HG03108 (cell line): Measurements from ENCODE around the gene ZNF442.
"Not testable (repeated sequence)": the region's sequence is repeated elsewhere in the genome, so short reads cannot be mapped to it uniquely, and the experiment has no call there.

Source experiments
- ATAC-seq: cut with Tn5 transposase; IDR thresholded peaks from one replicate; pipeline ENCODE4 v1.9.1; 2021; ENCODE audit warnings: moderate library complexity; ENCODE audit not compliant: unreplicated experiment

Gene ZNF442

DNA sequence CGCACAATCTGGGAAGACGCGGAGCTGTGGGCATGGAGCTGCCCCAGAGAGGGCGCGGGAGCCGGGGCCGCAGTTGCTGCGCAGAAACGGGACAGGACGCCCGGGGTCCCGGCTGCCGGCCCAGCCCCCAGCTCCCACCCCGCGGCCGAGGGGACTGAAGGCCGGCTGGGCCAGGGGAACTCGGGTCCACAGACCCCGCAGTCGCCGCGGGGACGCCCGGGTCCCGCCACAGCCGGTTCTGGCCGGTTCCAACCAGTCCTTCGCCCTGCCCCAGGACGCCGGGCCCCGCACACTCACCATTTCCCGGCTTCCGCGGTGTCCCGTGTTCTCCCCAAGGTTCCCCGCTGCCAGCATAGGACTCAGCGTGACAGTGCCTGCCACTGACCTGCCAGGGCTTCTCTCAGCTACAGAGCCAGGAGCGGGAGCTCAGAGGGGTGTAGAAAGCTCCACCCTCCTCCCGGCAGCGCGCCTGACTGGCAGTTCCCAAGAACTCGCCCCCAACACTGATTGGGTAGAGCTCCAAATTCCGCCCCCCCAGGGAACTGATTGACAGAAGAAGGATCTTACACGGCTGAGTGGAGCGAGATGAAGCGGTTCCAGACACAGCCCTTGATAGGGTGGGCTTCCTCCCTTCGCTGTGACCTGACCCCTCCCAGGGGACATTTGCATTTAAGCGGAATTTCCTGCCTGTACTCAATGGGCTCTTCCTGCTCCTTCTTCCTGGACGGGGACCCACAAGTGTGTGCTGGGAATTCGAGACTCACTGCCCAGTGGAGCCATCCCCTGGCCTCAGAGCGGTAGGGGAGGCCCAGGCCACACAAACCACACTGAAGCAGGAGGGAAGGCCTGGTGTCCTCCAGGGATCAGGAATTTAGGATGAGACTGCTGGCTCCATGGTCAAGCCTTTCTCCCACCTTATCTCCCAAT lies at the start of gene ZNF442:
Gene ZNF442 (minus strand): TSS at position 448 of the 927 bp plus-strand sequence. CDS start 2,052 bp downstream, outside the sequence.
- peak; percentile 96 for ATAC-seq

DNA sequence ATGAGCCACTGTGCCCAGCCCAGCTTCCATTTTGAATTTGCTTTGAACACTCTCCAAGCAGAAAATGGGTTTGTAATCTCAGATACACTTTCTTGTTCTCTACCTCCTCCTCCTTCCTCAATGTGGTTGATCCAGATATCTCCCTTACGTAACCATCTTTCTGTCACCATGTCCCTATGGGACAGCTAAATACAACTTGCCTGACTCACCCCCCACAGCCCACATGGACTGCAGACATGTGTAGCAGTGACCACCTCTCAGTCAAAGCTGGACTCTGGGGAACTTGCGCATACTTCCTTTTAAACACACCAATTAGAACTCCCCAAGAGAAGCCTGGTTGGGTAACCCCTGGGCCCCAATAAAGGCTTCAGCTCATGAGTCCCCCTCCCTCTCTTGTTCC lies 46.4 kb upstream of the ZNF442 start:
- ATAC-seq, result no peak

DNA sequence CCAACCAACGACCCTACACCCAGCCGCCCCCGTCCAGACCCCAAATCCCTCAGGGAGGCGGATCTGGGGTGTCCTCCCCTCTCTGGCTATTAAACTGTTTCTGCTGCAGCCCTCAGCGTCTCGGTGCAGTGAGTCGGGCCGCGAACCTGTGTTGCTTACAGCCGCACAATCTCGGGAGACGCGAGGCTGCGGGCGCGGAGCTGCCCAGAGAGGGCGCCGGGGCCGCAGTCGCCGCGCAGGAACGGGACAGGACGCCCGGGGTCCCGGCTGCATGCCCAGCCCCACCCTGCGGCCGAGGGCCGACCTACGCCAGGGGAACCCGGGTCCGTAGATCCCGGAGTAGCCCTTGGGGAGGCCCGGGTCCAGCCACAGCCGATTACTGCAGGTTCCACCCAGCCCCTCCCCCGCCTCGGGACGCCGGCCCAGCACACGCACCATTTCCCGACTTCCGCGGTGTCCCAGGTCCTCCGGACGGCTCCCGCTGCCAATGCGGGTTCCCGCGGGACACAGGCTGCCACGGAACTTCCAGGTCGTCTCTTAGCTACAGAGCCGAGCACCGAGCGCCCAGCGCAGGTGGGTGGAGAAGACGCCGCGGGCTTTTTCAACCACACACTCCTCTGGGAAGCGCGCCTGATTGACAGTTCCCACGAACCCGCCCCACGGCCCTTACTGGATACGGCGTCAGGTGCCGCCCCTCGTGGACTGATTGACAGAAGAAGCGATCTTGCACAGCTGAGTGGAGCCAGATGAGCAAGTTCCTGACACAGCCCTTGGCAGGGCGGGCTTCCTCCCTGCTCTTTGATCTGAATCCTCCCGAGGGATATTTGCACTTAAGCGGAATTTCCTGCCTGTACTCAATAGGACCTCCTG lies 35.4 kb upstream of the ZNF442 start, which contains the start of gene ZNF799:
Gene ZNF799 (minus strand): TSS at position 639 of the 870 bp plus-strand sequence. CDS start 201 bp downstream, at position 438.
- ATAC-seq, result peak; percentile 89

DNA sequence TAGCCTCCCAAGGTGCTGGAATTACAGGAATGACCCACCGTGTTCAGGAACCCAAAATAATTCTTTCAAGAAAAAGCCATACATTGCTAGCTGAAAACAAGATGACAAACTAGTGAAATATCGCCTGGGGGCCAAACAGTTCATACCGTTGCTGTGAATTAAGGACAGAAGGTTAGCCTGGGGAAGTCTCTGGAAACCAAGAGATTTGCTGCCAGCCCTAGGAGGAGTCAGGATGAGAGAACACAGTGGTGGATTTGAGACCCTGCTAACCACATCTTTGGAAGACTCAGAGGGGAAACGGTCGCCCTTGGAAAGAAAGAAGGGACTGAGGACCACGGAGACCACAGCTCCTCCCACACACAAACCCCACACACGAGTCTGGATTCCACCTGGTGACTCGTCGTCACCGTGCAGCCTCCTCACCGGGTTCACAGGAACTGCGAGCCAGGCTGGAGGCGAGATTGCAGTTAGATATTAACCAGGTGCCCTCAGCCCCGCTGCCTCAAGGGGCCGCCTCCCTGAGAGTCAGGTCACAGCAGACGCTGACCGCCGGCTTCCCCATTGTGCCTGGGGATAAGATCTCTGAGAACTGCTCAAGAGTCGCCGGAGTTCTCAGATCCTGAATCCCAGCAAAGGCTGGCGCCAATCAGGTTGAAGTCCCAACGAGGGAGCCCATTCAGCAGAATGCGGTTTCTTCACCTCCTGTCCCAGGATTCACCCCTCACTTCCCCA lies 34.6 kb upstream of the ZNF442 start:
- ATAC-seq, result peak; percentile 27

DNA sequence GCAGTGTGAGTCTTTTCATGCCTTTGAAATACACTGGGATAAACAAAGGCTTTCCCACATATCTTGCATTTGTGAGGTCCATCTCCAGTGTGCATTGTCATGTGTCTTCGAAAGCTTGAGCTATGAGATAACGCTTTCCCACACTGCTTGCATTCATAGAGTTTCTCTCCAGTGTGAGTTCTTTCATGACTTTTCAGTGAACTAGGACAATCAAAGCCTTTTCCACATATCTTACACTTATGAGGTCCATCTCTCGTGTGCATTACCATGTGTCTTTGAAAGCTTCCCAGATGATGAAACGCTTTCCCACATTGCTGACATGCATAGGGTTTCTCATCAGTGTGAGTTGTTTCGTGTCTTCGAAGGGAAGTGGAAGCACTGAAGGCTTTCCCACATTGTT lies 25.7 kb upstream of the ZNF442 start:
- ATAC-seq, result not testable (repeated sequence)

DNA sequence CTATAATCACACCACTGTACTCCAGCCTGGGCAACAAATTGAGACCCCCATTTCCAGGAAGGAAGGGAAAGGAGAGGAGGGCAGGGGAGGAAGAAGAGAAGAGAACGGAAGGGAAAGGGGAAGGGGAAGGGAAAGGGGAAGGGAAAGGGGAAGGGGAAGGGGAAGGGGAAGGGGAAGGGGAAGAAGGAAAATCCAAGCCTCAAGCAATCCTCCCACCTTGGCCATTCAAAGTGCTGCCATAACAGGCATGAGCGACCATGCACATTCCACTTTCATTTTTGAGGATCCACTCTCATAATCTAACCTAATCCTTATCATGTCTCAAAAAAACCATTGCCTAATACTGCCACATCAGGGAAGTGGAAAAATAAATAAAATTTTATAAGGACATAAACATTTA lies 20.9 kb upstream of the ZNF442 start:
- not testable (repeated sequence) for ATAC-seq

DNA sequence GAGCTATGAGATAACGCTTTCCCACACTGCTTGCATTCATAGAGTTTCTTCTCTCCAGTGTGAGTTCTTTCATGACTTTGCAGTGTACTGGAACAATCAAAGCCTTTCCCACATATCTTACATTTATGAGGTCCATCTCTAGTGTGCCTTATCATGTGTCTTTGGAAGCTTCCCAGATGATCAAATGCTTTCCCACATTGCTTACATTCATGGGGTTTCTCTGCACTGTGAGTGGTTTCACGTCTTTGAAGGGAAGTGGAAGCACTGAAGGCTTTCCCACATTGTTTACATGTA lies 14.9 kb upstream of the ZNF442 start:
- ATAC-seq, result no peak

DNA sequence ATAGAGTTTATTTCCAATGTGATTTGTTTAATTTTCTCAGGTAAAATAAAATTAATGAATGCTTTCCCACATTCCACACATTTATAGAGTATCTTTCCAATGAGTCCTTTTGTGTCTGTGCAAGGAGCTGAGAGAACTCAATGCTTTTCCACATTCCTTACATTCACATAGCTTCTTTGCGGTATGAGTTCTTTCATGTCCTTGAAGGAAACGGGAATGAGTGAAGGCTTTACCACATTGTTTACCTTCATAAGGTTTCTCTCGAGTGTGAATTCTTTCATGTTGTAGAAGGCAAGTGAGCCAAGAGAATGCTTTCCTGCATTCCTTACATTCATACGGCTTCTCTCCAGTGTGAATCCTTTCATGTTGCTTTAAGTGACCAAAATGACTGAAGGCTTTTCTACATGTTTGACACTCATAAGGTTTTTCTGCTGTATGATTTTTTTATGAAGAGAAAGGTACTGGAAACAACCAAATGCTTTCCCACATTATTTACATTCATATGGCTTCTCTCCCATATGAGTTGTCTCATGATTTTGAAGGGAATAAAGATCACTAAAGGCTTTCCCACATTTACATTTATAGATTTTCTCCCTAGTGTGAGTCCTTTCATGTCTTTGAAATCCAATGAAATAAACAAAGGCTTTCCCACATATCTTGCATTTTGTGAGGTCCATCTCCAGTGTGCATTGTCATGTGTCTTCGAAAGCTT lies 14.4 kb upstream of the ZNF442 start:
- no peak for ATAC-seq

DNA sequence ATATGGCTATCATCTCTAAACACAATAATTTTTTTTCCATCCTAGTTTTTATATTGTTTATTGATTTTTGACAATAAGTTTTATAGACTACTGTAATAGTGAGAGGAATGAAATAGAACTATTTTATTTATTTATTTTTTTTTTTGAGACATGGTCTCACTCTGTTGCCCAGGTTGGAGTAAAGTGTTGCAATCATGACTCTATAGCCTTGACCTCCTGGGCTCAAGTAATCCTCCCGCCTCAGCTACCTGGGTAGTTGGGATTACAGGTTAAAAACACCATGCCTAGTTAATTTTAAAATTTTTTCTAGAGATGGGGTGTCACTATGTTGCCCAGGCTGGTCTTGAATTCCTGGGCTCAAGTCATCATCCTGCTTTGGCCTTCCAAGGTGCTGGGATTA lies 8.5 kb upstream of the ZNF442 start:
- no peak for ATAC-seq

DNA sequence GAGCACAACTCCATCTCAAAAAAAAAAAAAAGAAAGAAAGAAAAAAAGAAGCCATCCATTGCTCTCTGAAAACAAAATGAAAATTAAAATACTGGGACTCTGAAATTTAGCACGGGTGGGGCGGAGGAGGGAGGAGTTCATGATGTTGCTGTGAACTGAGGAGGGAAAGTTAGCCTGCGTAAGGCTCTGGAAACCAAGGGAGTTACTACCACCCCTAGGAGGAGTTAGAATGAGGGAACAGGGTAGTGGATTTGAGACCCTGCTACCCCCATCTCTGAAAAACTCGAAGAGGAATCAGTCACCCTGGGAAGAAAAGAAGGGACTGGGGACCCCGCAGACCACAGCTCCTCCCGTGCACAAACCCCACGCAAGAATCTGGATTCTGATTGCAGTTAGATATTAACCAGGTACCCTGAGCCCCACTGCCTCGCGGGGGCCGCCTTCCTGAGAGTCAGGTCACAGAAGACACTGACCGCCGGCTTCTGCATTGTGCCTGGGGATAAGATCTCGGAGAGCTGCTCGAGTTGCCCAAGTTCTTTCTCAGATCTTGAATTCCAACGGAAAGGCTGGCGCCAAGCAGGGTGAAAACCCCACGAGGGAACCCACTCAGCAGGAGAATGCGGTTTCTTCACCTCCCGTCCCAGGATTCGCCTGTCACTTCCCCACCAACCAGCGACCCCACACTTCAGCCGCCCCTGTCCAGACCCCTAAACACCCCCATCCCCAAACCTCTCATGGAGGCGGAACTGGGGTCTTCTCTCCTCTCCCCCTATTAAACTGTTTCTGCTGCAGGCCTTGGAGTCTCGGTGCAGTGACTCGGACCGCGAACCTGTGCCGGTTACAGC lies 870 bp downstream of the ZNF442 start:
- ATAC-seq, result no peak

DNA sequence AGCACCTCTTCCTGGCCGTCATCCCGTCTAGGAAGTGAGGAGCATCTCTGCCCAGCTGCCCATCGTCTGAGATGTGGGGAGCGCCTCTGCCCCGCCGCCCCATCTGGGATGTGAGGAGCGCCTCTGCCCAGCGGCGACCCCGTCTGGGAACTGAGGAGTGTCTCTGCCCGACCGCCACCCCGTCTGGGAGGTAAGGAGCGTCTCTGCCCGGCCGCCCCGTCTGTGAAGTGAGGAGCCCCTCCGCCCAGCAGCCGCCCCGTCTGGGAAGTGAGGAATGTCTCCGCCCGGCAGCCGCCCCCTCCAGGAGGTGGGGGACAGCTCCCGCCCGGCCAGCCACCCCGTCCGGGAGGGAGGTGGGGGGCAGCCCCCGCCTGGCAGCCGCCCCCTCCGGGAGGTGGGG lies 3.2 kb downstream of the ZNF442 start:
- not testable (repeated sequence) for ATAC-seq

DNA sequence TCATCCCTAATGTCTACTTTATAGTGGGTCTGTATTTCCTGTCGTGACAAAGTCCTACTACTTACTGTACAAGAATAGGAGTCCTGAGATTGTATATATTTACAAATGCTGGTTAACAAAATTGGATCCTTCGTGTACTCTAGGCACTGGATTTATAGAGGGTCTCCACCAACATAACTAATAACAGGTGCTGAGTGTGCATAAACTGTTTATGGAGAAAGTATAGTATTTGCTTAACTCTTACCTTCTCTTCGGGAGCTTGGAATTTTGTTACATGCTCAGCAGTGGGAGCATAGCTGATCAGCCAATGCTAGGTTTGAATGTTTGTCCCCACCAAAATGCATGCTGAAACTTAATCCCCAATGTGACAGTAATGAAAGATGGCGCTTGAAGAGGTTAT lies 12.1 kb downstream of the ZNF442 start:
- no peak for ATAC-seq

DNA sequence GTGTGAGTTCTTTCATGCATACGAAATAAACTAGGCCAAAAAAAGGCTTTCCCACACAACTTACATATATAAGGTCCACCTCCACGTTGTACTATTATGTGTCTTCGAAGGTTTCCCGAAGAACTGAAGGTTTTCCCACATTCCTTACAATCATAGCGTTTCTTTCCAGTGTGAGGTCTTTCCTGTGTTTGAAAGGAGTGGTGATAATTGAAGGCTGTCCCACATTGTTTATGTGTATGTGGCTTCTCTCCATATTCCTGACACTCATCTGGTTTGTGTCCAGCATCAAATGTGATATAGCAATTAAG lies 14.6 kb downstream of the ZNF442 start:
- no peak for ATAC-seq

DNA sequence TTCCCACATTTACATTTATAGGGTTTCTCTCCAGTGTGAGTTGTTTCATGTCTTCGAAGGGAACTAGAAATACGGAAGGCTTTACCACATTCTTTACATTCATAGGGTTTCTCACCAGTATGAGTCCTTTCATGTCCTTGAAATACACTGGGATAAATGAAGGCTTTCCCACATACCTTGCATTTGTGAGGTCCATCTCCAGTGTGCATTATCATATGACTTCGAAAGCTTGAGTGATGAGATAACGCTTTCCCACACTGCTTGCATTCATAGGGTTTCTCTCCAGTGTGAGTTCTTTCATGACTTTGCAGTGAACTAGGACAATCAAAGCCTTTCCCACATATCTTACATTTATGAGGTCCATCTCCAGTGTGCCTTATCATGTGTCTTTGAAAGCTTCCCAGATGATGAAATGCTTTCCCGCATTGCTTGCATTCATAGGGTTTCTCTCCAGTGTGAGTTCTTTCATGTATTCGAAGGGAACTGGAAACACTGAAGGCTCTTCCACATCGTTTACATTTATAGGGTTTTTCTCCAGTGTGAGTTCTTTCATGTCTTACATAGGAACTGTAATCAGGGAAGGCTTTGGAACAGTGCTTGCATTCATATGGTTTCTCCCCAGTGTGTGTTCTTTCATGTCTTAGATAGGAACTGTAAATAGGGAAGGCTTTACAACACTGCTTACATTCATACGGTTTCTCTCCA lies 15.1 kb downstream of the ZNF442 start:
- ATAC-seq, result no peak

DNA sequence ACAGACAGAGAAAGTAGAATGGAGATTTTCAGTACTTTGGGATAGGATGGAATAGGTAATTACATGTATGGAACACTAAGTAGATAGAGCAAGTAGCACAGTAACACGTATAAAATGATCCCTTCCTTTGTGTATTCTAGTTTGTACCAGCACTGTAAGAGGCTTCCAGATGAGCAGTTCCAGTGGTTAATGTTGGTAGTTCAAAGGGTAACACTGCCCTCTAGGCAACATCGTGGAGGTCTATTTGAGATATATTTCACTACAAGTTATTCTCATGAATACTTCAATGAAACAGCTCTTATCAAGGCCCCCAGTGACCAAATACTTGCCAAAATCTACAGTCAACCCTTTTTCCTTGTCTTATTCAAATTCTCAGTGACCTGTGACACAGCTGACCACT lies 18.6 kb downstream of the ZNF442 start:
- ATAC-seq, result no peak

DNA sequence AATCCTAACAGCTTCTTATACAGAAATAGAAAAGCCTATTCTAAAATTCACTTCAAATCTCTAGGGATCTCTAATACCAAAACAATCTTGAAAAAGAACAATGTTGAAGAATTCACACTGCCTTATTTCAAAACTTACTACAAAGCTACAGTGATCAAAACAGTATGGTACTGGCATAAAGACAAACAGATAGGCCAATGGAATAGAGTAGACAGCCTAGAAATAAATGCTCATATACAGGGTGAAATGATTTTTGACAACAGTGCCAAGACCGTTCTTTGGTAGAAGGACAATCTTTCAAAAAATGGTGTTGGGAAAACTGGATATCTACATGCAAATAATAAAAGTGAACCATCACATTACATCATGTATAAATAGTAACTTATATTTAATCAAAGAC lies 20.3 kb downstream of the ZNF442 start:
- ATAC-seq, result no peak

DNA sequence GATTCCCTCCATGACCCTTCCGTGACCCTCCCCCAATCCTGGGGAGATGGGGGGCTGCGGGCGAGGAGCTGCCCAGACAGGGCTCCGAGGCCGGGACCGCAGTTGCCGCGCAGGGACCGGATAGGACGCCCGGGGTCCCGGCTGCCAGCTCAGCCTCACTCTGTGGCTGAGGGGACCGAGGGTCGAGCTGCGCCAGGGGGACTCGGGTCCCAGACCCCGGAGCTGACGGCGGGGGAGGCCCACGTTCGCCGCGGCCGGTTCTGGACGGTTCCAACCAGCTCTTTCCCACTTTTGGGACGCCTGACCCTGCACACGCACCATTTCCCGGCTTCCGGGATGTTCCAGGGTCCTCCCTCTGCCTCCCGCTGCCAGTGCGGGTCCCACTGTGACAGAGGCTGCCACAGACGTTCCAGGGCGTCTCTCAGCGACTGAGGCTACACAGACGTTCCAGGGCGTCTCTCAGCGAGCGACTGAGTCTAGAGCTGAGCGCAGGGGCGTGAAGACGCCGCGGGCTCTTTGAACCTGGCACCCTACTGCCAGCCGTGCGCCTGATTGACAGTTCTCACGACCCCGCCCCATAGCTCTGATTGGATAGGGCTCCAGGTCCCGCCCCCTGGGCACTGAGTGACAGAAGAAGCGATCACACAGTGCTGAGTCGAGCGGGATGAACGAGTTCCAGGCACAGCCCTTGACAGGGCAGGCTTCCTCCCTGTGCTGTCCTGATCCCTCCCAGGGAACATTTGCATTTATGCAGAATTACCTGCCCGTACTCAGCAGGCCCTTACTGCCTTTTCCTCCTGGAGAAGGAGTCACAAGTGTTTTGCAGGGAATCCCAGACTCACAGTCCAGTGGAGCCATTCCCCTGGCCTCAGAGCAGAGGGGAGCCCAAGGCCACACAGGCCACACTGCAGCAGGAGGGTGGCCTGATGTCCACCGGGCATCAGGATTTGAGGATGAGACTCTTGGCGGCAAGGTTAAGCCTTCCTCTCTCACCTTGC lies 32.0 kb downstream of the ZNF442 start, which contains the start of gene ZNF563:
Gene ZNF563 (minus strand): TSS at position 472 of the 998 bp plus-strand sequence. CDS start 151 bp downstream, at position 321.
- peak; percentile 83 for ATAC-seq
